Fibroblast of skin of right biceps (primary cell): ENCODE measurements around the gene RYR3.

Experiments used
- DNase-seq: peaks from one replicate; pipeline ENCODE4 v3.0.0-alpha.2; 2013

Gene RYR3

GRCh38 chr15:33322091-33322490 is 11.3 kb downstream of the RYR3 start:
- no peak for DNase-seq

- no peak for DNase-seq
Observed at GRCh38 chr15:33324609-33325008, 13.8 kb downstream of the RYR3 start.

GRCh38 chr15:33326908-33327307 is 16.1 kb downstream of the RYR3 start:
- no peak for DNase-seq

GRCh38 chr15:33328106-33328505 is 17.3 kb downstream of the RYR3 start:
- DNase-seq: no peak

- no peak for DNase-seq
Observed at GRCh38 chr15:33329457-33329856, 18.7 kb downstream of the RYR3 start.

DNA sequence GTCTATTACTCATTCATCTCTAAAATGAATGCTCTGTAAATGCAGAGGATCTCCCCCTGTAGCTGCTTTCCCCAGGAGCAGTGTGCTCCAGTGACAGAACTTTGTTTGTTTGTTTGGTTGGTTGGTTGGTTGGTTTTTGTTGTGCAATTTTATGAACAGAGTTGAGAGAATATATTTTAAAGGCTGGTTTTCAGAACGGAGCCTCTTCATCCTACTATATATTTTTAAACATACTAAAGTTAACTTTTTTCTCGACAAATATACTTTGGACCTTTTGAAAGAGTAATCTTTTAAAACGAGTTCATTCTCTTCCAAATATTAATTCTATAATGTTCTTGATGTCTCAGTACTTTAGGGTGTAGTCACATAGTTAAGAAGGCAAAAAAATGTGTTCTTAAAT is 20.2 kb downstream of the RYR3 start:
- DNase-seq: no peak

GRCh38 chr15:33341953-33342352 is 31.2 kb downstream of the RYR3 start:
- no peak for DNase-seq

- no peak for DNase-seq
Observed at GRCh38 chr15:33343275-33343674, 32.5 kb downstream of the RYR3 start.

- DNase-seq: no peak
Observed at GRCh38 chr15:33344111-33344510, 33.3 kb downstream of the RYR3 start.

GRCh38 chr15:33344530-33344929 is 33.8 kb downstream of the RYR3 start:
- DNase-seq: no peak

GRCh38 chr15:33354411-33354810 is 43.6 kb downstream of the RYR3 start:
- DNase-seq: no peak

DNA sequence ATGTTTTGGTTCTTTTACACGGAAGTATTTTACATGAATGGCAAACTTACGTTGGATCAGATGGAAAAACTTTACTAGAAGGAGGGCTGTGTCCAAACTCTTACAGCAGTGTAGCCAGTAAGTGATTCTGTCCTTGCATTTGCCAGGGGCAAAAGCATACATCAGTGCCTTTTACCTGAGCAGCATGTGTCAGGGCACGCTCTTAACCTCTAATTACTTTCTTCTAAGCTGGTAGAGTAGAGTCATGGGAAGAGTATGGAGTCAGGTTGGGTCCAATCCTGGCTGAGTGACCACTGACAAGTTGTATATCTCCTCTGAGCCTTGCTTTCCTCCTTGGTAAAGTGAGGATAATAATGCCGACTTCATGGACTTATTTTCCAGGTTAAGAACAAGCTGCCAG is 47.1 kb downstream of the RYR3 start:
- no peak for DNase-seq

- peak; percentile 2 for DNase-seq
Observed at GRCh38 chr15:33358306-33358705, 47.5 kb downstream of the RYR3 start.

DNA sequence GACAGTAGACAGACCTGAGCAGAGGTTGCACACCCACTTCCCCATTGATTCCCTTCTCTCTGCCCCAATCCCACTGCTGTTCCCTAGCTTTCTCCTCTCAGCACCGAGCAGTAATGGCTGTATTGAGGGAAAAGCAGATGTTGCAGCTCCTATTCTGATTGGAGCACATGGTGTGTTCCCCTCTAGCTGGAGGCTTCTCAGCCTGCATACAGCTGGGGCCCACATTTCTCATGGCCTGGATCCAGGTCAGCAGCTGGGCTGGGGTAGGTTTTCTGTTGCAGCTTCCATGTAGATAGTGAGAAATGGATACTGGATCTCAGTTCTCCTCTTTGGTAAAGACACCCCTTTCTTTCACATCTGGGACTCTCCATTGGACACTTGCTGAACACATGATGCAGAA is 50.1 kb downstream of the RYR3 start:
- DNase-seq: no peak

GRCh38 chr15:33369941-33370622 is 59.3 kb downstream of the RYR3 start:
- no peak for DNase-seq

DNA sequence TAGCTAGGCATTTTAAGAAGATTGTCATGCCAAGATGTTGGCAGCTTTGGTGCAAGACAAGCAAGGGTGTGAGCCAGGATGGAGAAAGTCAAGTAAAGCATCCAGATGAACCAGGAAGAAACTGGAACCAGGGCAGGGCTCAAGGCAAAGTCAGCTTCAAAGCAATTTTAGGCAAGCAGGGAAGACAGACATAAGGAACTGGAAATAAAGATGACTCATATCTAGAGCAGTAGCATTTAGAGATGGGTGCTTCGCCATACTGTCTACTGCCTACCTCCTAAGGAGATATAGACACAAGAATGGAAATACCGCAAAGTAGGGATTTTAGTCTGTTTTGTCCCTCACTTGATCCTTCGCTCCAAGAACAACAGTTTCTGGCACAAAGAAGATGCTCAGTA is 59.9 kb downstream of the RYR3 start:
- no peak for DNase-seq

DNA sequence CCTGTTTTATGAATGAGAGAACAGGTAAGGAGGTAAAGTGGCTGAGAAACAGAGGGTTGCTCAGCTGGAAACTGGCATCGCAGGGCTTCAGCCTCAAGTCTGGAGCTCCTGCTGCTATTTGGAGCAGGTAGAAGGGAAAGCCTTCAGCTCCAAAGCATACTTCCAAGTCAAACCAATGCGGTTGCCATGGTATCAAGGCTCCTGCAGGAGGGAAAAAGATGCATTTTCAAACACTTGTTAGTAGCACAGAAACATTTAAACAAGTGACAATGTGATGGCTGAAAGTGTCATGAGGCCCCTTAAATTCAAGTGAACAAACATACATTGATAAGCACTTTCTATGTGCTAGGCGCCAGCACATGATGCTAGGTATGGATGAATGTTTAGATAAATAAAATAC is 60.4 kb downstream of the RYR3 start:
- no peak for DNase-seq

- peak; percentile 0 for DNase-seq
Observed at GRCh38 chr15:33374226-33374914, 63.6 kb downstream of the RYR3 start.

DNA sequence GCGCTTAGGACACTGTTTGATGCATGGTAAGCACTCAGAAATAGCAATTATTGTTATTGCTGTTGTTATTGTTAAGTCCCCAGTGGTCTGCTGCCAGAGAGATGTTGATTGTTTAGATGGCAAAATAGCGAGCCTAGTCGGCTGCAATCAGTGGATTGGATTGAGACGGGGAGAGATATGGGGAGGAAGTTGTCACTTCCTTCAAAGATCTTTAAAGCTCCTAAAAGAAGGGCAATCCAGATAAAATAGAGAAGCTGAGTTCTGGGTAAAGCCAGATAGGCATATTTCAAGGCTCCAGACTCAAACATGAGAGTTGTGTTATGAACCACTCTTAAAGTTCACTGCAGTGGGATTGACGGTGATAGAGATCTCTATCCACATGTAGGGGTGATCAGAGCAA is 64.5 kb downstream of the RYR3 start:
- DNase-seq: no peak

DNA sequence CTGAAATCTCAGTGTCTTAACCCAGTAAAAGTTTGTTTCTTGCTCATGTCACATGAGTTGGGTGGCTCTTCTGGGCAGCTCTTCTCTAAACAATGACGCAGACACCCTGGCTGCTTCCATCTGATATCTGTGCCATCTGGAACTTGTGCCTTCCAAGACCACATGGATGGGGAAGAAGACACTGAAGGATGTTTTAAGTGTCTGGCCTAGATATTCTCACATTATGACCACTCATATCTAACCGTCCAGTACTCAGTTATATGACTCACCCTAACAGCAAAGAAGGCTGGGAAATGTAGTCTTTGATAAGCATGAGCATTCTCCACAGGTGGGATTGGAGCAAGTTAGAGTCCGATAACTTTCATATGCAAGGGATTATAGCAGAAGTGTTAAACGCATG is 66.4 kb downstream of the RYR3 start:
- DNase-seq: no peak

DNA sequence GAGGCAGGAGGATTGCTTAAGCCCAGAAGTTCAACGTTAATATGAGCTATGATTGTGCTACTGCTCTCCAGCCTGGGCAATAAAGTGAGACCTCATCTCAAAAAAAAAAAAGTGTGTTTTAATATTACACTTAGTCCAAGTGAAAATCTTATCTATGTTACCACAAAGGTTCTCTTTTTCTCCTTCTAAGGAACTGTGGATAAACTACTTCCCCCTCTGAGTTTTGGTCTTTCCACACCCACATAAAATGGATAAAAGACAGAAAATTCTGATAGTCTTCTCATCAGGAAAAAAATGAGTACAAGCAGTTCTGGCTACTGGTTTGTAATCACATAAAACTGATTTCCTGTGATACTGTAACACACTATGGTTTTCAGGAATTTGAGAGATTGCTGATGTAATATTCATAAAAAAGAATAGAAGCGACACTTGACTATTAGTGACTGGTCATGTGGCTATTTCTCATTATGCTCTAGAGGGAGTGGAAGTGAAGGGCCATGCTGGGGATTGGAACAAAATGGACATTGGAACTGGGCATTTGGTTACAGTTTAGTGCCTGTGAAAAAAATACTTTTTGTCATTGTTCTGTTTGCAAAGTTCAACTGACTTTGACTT is 68.2 kb downstream of the RYR3 start:
- DNase-seq: no peak

DNA sequence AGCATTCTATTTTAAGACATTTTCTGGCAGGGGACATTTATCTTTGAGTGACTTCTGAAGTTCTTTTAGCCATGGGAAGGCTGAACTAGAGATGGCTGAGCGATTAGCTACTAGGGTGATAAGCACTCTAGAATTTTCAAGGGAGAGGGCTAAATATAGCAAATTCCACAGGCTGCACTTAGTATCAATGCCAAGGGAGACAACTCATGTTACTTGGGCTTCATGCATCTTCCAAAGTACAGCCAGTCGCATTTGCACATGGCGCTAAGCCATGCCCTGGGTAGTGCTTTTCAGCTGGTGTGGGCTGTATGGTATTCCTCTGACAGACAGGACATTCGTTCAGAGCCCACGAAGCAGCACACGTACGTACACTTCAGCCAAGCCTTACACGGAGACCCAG is 69.6 kb downstream of the RYR3 start:
- no peak for DNase-seq

DNA sequence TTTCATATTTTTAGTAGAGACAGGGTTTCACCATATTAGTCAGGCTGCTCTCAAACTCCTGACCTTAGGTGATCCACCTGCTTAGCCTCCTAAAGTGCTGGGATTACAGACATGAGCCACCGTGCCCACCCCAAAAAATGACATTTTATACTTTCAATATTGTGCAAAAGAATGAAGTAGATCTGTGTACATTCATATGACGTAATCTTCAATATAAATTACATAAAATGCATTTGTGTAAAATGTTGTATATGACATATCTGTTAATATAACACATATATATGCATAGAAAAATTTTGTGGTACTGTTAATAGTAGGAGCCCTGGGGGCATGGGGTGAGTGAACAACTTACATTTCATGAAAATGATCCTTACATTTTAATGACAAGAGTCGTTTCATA is 71.7 kb downstream of the RYR3 start:
- no peak for DNase-seq

GRCh38 chr15:33384307-33384706 is 73.5 kb downstream of the RYR3 start:
- no peak for DNase-seq

DNA sequence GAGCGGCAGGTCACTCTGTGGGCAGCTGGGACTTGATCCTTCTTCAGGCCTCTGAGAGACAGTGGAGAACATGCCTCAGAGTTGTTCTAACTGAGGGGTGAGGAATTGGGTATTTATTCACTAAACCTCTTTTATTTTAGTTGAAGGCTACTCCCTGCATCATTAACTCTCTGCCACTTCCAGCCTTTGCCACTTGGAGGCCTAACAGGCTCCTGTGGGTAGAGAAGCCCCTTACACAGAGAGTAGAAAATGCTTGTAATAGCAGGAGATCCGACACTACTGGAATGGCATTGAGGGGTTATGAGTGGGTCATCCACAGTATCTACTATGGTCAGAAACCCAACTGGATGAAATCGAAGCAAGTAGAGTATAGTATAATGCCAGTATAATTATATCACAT is 81.7 kb downstream of the RYR3 start:
- no peak for DNase-seq
